ENCODE results near the gene TMEM59L.
A peak's percentile ranks its signal among the peaks of the same experiment; 100 is the strongest.

TMEM59L gene

GRCh38 chr19:18608805-18609716 lies 3.6 kb upstream of the TMEM59L start:
- no peak for DNase-seq (ENCODE audit: low spot score)

GRCh38 chr19:18609717-18610051 lies 3.0 kb upstream of the TMEM59L start:
- DNase-seq (ENCODE audit: low spot score), result no peak

GRCh38 chr19:18610245-18610555 lies 2.5 kb upstream of the TMEM59L start:
- DNase-seq (ENCODE audit: low spot score), result no peak

GRCh38 chr19:18610556-18611326 lies 1.9 kb upstream of the TMEM59L start:
- no peak for DNase-seq (ENCODE audit: low spot score)

GRCh38 chr19:18611327-18612050 lies 1.2 kb upstream of the TMEM59L start:
- peak; percentile 49 for DNase-seq (ENCODE audit: low spot score)

- DNase-seq (ENCODE audit: low spot score), result no peak
Measured at GRCh38 chr19:18612051-18612771, 459 bp upstream of the TMEM59L start.

GRCh38 chr19:18613589-18614234 lies 1.0 kb downstream of the TMEM59L start:
- DNase-seq (ENCODE audit: low spot score), result no peak

- DNase-seq (ENCODE audit: low spot score), result no peak
Measured at GRCh38 chr19:18616023-18616422, 3.4 kb downstream of the TMEM59L start.

- no peak for DNase-seq (ENCODE audit: low spot score)
Measured at GRCh38 chr19:18617562-18617961, 4.9 kb downstream of the TMEM59L start.

GRCh38 chr19:18618236-18618635 lies 5.6 kb downstream of the TMEM59L start:
- DNase-seq (ENCODE audit: low spot score), result no peak

- no peak for DNase-seq (ENCODE audit: low spot score)
Measured at GRCh38 chr19:18620311-18620710, 7.6 kb downstream of the TMEM59L start.

GRCh38 chr19:18620902-18621301 lies 8.2 kb downstream of the TMEM59L start:
- DNase-seq (ENCODE audit: low spot score), result no peak

GRCh38 chr19:18626906-18627305 lies 14.2 kb downstream of the TMEM59L start:
- no peak for DNase-seq (ENCODE audit: low spot score)

GRCh38 chr19:18629166-18630088 lies 16.8 kb downstream of the TMEM59L start:
- peak; percentile 63 for DNase-seq (ENCODE audit: low spot score)

- no peak for DNase-seq (ENCODE audit: low spot score)
Measured at GRCh38 chr19:18633321-18633720, 20.7 kb downstream of the TMEM59L start.

- DNase-seq (ENCODE audit: low spot score), result no peak
Measured at GRCh38 chr19:18634612-18635297, 22.1 kb downstream of the TMEM59L start.

GRCh38 chr19:18635831-18636182 lies 23.1 kb downstream of the TMEM59L start:
- DNase-seq (ENCODE audit: low spot score), result no peak

- peak; percentile 93 for DNase-seq (ENCODE audit: low spot score)
Measured at GRCh38 chr19:18636183-18636968, 23.7 kb downstream of the TMEM59L start.

GRCh38 chr19:18636969-18637629 lies 24.4 kb downstream of the TMEM59L start, which contains the start of gene KLHL26:
KLHL26 (plus strand) TSS chr19:18637028; CDS start chr19:18637055, 27 bp downstream.
- DNase-seq (ENCODE audit: low spot score), result no peak

Measured in putamen (tissue), 1 donor.